COLO829 (cell line): ENCODE data around the gene ACSF2.

Source experiments
- DNase-seq: peaks from one replicate; pipeline ENCODE4 v3.0.0; 2012; ENCODE audit warnings: low spot score

The ACSF2 gene

GRCh38 chr17:50478391-50479381, 52.7 kb downstream of the ACSF2 start, which contains the start of gene RSAD1:
TSS of gene RSAD1 (plus strand) at chr17:50478860. CDS start at chr17:50478885, 25 bp downstream.
- peak; percentile 60 for DNase-seq

GRCh38 chr17:50479522-50480141, 53.6 kb downstream of the ACSF2 start:
- DNase-seq: peak; percentile 78

GRCh38 chr17:50480142-50480764, 54.2 kb downstream of the ACSF2 start:
- no peak for DNase-seq

GRCh38 chr17:50480854-50481490, 55.0 kb downstream of the ACSF2 start:
- no peak for DNase-seq

GRCh38 chr17:50481648-50482047, 55.6 kb downstream of the ACSF2 start:
- no peak for DNase-seq

DNA sequence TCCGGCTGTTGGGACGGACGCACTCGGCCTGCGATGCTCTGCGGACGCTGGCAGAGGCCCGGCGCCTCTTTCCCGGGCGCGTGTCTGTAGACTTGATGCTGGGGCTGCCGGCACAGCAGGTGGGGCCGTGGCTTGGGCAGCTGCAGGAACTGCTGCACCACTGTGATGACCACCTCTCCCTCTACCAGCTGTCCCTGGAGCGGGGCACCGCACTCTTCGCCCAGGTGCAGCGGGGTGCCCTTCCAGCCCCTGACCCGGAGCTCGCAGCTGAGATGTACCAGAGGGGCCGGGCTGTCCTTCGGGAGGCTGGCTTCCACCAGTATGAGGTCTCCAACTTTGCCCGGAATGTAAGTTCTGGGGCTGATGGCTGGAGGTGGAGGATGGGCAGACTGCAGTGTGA, 56.1 kb downstream of the ACSF2 start:
- DNase-seq: no peak

DNA sequence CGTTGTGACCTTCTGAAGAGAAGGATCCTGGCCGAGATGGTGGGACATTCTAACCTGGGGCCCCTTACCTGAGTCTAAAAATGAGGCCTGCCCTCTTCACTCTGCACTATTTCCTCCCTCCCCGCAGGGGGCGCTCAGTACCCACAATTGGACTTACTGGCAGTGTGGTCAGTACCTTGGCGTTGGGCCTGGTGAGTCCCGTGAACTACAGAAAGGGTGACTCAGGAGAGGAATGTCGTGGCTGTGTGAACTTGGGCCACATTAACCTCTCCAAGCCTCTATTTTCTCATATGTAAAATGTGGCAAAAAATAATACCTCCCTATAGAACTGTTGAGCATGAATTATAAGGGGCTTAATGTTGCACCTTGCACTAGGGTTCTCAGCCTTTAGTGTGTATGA, 56.5 kb downstream of the ACSF2 start:
- DNase-seq: peak; percentile 87

DNA sequence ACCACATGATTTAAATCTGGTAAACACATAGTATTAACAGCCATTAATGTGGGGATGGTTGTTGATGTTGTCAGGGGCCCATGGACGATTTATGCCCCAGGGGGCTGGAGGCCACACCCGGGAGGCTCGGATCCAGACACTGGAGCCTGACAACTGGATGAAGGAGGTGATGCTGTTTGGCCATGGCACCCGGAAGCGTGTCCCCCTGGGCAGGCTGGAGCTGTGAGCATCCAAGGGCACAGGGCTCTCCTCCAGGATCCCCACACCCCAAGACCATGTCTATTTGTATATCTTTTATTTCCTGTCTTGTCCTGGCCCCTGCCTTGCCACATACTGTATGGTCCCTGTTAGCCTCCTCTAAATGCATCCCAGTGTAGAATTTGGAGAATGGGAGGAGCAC, 57.2 kb downstream of the ACSF2 start:
- no peak for DNase-seq

DNA sequence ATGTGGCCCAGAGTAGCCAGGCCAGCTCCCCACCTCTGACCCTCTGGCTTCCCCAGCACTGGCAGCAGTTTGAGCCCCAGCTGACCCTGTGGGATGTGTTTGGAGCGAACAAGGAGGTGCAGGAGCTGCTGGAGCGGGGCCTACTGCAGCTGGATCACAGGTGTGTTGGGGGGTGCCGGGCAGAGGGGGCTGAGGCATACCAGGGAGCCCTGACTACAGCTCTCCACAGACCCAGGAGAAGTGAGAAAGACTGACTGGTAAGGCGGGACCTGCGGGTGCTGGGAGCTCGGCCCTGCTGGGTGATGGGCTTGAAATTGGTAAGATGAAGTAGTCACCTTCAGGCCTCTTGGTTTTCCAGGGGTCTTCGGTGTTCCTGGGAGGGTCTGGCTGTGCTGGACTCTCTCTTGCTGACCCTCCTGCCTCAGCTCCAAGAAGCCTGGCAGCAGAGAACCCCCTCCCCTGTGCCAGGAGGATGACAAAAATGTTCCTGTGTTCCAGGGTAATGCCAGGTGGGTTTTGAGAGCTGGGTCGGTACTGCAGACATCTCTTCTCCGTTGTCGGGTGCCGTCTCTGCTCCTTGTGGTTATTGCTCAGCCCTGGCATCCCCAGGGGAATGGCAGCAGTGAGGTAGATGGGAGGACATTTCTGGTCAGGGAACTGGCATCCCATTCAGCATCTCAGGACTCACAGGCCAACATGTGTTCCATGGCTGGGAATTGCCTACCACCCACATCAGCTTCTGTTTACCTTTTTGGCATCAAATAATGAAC, 58.6 kb downstream of the ACSF2 start:
- DNase-seq: no peak

GRCh38 chr17:50487213-50488096, 61.4 kb downstream of the ACSF2 start:
- DNase-seq: no peak

DNA sequence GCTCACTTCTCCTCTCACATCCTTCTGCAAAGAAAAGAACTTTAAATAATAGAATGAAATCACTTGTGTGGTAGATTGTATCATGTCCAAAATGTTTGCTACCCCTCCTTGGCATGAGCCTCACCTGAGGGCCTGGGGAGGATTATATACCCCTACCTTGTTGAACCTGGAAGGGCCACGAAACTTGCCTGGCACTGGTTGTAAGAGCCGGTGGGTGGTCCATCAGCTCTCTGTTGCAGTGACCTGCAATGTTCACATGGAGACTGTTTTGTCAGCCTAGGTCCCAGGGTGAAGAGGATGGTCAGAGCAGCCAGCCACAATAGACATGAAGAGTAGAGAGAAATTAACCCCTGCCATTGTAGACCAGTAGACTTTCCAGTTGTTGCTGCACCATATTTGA, 62.9 kb downstream of the ACSF2 start:
- no peak for DNase-seq

- no peak for DNase-seq
Observed at GRCh38 chr17:50491505-50491904, 65.5 kb downstream of the ACSF2 start.

DNA sequence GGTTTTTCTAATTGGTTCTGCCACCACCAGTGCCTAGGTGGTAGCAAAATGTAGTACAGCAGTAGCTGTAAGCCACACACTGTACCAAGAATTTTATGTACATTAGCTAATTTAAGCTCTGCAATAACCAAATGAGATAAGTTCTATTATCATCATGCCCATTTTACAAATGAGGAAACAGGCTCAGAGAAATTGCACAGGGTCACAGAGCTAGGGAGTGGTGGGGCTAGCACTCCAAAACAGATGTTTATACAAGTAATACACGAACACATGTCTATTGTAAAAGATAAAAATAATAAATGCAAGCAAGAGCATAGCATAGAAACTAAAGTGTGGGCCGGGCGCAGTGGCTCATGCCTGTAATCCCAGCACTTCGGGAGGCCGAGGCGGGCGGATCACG, 66.2 kb downstream of the ACSF2 start:
- DNase-seq: no peak

- no peak for DNase-seq
Observed at GRCh38 chr17:50493744-50494143, 67.7 kb downstream of the ACSF2 start.

DNA sequence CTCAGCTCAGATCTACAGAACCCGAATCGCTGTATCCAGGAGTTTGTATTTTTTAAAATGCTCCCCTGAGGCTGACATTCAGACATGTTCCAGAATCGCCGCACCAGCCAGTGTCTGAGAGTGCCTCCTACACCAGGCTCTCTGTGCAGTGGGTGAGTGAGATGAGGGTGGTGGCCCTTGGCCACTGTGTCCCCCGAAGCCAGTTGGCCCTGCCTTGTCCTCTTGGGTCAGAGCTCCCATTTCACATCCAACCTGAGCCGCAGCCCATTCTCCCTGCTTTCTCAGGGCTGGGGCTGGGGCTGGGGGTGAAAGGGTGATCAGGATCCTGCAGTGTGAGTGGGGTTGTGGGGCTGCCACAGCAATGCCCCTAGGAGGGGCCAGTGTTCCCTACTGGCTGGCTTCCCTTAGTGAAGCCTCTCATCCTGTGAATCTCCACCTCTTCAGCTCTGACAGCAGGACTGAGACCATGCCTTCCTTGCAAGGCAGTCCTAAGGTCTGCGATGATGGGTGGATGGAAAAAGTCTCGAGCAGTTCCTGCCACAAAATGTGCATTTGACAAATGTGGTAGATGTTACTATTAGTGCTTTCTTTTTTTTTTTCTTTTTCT, 69.3 kb downstream of the ACSF2 start:
- no peak for DNase-seq

DNA sequence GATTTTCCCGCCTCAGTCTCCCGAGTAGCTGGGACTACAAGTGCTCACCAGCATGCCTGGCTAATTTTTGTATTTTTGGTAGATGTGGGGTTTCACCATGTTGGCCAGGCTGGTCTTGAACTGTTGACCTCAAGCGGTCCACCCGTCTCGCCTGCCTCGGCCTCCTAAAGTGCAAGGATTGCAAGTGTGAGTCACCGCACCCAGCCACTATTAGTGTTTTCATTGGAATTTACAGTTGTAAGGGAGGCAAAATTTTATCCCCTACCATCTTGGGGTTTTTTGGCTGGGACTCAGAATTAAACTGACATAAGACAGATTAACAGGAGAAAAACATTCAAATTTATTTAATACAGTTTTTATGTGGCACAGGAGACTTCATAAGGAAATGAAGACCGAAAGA, 69.9 kb downstream of the ACSF2 start:
- no peak for DNase-seq

GRCh38 chr17:50498021-50498874, 72.2 kb downstream of the ACSF2 start:
- no peak for DNase-seq

- DNase-seq: no peak
Observed at GRCh38 chr17:50499270-50499669, 73.3 kb downstream of the ACSF2 start.

DNA sequence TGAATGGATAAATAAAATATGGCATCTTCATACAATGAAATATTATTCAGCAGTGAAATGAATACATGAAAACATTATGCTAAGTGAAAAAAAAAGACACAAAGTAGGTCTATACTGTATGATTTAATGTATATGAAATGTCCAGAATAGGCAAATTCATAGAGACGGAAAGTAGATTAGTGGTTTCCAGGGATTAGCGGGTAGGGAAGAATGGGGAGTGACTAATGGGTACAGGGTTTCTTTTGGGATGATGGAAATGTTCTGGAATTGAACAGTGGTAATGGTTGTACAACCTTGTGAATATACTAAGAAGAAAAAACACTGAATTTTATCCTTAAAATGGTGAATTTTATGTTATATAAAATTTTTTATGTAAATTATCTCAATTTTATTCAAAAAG, 73.7 kb downstream of the ACSF2 start:
- no peak for DNase-seq
